Activated T-helper 1 cell treated with anti-CD3 and anti-CD28 coated beads, Interleukin-2, amount 50 U/mL, for 16 hours (primary cell): ENCODE results near the gene SYDE1.
"Not testable (repeated sequence)": the region's sequence is repeated elsewhere in the genome, so short reads cannot be mapped to it uniquely, and the experiment has no call there.

ENCODE experiments used
- DNase-seq, 2 donors: peaks; one replicate each; pipeline ENCODE4 v3.0.0-alpha.2; 2020; ENCODE audit warnings: low read depth in 1 of 2, low spot score in 1 of 2

Gene SYDE1

GRCh38 chr19:15107061-15108010, at the start of gene SYDE1:
Gene SYDE1 (plus strand): TSS chr19:15107401. CDS start chr19:15107434, 33 bp downstream.
- no peak for DNase-seq

GRCh38 chr19:15062036-15062435, 45.2 kb upstream of the SYDE1 start:
- no peak for DNase-seq

GRCh38 chr19:15070386-15070785, 36.8 kb upstream of the SYDE1 start:
- DNase-seq = not testable (repeated sequence)

- no peak for DNase-seq
These were observed 34.1 kb upstream of the SYDE1 start for GRCh38 chr19:15072930-15073647.

- DNase-seq = no peak
These were observed 32.8 kb upstream of the SYDE1 start for GRCh38 chr19:15074371-15074770.

GRCh38 chr19:15075806-15076205, 31.4 kb upstream of the SYDE1 start:
- no peak for DNase-seq

GRCh38 chr19:15080002-15080401, 27.2 kb upstream of the SYDE1 start:
- not testable (repeated sequence) for DNase-seq

GRCh38 chr19:15081911-15082310, 25.3 kb upstream of the SYDE1 start, which contains the start of gene OR1I1:
Gene OR1I1 (plus strand): TSS chr19:15082211. CDS start chr19:15087066, 4,855 bp downstream.
- no peak for DNase-seq

- no peak for DNase-seq
These were observed 20.0 kb upstream of the SYDE1 start for GRCh38 chr19:15087182-15087581.

GRCh38 chr19:15091918-15092753, 15.1 kb upstream of the SYDE1 start:
- peak in 1 of 2 donors; percentile 11 for DNase-seq

- no peak for DNase-seq
These were observed 14.2 kb upstream of the SYDE1 start for GRCh38 chr19:15093001-15093400.

GRCh38 chr19:15096223-15096622, 11.0 kb upstream of the SYDE1 start:
- DNase-seq = no peak

GRCh38 chr19:15097980-15098379, 9.2 kb upstream of the SYDE1 start:
- DNase-seq = not testable (repeated sequence)

GRCh38 chr19:15098460-15098859, 8.7 kb upstream of the SYDE1 start:
- no peak for DNase-seq

GRCh38 chr19:15099017-15099582, 8.1 kb upstream of the SYDE1 start:
- DNase-seq = no peak

GRCh38 chr19:15101479-15102082, 5.6 kb upstream of the SYDE1 start:
- peak; percentile 15 to 22 for DNase-seq

- no peak for DNase-seq
These were observed 3.2 kb upstream of the SYDE1 start for GRCh38 chr19:15104003-15104402.

GRCh38 chr19:15104411-15104810, 2.8 kb upstream of the SYDE1 start:
- DNase-seq = no peak

- DNase-seq = no peak
These were observed 2.2 kb upstream of the SYDE1 start for GRCh38 chr19:15105044-15105443.

GRCh38 chr19:15108145-15108844, 1.1 kb downstream of the SYDE1 start:
- DNase-seq = no peak
